SW 1271 (cell line): ENCODE data around the gene TAS2R31.
"Not testable (repeated sequence)": the region's sequence is repeated elsewhere in the genome, so short reads cannot be mapped to it uniquely, and the experiment has no call there.

Experiments
- DNase-seq, 2 experiments: peaks; one replicate each; lab custom pipeline; 2025; lab: John Stamatoyannopoulos, UW

Gene TAS2R31, protein sequence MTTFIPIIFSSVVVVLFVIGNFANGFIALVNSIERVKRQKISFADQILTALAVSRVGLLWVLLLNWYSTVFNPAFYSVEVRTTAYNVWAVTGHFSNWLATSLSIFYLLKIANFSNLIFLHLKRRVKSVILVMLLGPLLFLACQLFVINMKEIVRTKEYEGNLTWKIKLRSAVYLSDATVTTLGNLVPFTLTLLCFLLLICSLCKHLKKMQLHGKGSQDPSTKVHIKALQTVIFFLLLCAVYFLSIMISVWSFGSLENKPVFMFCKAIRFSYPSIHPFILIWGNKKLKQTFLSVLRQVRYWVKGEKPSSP

DNA sequence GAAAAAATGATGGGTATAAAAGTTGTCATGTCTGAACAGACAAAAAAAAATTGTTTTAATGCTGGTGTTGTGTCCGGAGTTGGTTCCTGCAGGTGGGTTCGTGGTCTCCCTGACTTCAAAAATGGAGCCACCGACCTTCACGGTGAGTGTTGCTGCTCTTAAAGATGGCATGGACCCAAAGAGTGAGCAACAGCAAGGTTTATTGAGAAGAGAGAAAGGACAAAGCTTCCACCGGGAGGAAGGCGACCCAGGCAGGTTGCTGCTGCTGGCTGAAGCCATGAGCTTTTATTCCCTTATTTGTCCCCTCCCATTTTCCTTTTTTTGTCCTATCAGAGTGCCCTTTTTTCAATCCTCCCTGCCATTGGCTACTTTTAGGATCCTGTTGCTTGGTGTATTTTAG, at the start of gene TAS2R31:
Gene TAS2R31 (minus strand): TSS at position 101 of the 400 bp plus-strand sequence. CDS start 72 bp downstream, at position 29.
- no peak for DNase-seq

DNA sequence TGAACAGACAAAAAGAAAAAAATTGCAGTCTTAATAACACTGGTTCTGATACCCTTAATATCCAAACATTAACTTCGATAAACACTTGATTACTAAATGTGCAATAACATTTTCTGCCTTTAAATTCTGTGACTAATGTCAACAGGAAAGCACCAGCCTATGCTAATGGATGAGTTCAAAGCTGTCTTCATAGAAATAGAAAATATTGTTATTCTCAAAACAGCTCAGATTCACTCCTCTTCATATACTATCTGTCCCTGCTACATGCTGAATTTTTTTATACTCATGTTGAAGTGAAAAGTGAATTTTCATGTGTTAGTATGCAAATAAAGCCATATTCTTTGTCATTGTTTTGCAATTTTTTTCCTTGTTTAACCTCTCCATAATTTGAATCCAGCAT, 47.0 kb upstream of the TAS2R31 start:
- no peak for DNase-seq

DNA sequence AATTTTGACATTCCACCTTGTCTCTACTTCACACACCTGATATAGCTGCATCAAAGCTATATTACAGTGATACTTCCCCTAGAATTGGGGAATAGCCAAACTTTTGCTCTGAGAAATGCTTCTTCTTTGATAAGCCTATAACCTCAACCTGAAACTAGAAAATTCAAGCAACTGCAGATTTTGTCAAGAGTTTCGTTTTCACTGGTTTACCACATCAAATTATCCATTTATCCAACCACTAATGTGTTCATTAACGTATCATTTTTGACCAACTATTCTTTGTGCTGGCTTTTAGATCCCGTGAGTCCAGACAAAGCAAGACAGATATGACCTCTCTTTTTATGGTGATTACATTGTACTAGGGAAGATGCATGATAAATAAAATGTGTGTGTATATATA, 44.4 kb upstream of the TAS2R31 start:
- no peak for DNase-seq

DNA sequence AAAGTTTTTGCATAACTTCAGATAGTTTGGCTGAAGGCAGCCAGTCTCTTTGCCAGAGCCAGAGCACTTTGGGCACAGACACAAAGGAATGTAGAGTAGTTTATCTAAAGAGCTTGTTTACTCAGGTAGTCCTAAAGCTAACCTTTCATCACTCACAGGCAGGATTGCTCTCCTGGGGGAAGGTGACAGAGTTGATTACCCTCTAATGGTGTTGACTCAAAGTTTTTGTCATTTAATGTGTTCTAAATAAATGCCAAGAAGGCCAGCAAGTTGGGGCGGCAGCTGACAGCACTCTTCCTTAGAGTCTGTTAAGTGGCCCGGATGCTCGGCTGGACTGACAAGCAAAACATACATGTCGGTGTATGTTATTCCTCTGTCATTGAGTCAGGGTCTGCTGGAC, 40.2 kb upstream of the TAS2R31 start:
- no peak for DNase-seq

DNA sequence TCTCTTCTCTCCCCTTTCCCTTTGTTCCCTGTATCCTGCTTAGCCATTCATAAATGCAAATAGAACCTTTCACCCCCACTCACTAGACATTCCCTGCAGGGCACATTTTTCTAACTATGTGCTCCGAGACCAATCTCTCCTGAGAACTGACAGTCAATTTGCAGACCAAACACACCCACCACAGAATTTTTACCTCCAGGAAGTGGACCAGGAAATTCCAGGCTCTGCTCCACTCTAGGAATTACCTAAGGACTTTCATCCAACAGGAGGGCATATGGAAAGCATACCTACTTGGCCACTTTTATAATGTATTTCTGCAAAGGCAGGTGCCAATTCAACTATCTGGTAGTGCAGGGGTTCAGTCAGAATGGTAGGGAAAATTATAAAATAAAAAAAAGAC, 39.8 kb upstream of the TAS2R31 start:
- DNase-seq: no peak

DNA sequence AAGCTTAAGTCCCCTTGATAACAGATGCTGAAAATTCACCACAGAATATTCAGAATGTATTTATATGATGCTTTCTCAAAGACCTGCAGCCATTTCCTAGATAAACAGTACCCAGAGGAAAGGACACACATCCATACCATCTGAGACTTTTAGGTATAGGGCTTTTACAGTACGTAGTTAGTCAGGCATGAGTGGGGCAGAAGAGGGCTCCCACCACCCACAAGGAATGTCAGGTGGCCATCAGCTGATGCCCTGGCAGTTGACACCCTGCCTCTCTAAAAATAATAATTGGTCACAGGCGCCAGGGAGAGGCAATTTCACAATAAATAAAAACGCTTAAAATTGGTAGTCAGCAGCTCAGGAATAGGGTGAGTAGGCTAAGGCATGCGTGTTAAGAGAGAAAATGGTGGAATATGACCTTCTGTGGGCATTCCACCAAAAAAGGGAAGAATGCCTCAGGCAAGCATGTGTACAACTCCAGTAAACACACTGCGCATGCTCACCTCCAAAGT, 38.7 kb upstream of the TAS2R31 start:
- no peak for DNase-seq

DNA sequence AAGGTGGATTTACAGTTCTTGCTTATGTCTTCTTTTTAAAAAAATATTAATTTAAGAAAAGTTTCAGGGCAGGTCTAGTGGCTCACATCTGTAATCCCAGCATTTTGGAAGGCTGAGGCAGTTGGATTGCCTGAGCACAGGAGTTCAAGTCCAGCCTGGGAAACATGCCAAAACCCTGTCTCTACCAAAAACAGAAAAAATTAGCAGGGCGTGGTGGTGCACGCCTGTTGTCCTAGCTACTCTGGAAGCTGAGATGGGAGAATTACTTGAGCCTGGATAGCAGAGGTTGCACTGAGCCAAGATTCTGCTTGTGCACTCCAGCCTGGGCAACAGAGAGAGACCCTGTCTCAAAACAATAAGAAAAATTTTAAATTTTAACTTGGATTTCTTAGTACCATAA, 36.3 kb upstream of the TAS2R31 start:
- no peak for DNase-seq

DNA sequence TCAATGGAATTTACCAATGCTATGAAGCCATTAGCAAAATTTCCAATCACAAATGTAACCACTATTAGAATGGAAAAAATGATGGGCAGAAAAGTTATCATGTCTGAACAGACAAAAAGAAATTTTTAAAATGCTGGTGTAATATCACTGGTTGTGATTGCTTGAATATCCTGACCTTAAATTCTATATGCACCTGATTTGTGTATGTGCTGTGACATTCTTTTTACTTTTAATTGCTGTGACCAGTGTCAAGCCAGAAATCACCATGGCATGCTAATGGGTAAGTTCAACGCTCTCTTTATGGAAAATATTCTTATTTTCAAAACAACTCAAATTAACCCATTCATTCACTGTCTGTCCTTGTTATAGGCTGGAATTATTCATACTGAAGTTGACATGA, 31.0 kb upstream of the TAS2R31 start, which contains the start of gene TAS2R46:
Gene TAS2R46 (minus strand): TSS at position 101 of the 400 bp plus-strand sequence. CDS start 0 bp downstream, at position 101.
- DNase-seq: not testable (repeated sequence)

DNA sequence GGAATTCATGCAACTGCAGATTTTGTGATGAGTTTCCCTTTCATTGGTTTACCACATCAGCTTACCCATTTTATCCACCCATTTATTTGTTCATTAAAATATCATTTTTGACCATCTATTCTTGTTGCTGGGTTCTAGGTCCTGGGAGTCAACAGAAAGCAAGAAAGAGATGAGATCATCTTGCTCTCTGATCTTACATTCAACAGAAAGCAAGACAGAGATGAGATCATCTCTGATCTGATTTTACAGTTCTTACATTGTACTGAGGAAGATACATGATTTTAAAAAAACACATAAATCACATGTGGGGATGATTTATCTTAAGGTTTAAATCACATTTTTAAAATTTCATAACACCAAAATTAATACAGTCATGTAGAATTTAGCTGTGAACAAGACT, 28.6 kb upstream of the TAS2R31 start:
- DNase-seq: no peak

DNA sequence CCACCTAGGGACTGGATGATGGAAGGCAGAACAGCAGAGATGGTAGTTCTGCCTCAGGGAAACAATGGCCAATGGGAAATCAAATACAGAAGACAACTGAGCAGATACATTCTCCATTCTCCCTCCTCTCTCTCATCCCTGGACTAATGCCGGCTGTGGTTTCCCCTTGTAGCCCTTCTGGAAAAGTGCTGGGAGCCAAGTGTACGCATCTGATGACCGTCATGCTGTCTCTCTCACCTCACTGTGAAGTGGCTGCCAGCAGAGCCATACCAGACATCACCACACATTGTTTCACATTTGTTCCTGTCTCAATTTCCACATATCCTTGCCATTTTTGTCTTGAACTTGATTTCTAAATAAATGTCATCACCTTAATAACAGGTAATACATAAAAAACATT, 27.8 kb upstream of the TAS2R31 start:
- DNase-seq: no peak

DNA sequence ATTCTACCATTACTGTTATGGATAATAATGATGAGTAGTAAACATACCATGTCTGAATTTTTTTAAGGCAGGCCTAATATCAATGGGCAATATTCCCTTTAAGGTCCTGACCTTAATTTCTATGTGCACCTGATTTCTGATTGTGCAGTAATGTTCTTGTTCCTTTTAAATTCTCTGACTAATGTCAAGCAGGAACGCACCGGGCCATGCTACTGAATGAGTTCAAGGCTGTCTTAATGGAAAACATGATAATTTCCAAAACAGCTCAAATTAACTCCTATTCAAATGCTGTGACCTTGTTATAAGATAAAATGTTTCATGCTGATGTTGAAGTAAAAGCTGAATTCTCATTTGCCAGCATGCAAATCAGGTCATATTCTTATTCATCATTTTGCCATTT, 24.1 kb upstream of the TAS2R31 start:
- no peak for DNase-seq

DNA sequence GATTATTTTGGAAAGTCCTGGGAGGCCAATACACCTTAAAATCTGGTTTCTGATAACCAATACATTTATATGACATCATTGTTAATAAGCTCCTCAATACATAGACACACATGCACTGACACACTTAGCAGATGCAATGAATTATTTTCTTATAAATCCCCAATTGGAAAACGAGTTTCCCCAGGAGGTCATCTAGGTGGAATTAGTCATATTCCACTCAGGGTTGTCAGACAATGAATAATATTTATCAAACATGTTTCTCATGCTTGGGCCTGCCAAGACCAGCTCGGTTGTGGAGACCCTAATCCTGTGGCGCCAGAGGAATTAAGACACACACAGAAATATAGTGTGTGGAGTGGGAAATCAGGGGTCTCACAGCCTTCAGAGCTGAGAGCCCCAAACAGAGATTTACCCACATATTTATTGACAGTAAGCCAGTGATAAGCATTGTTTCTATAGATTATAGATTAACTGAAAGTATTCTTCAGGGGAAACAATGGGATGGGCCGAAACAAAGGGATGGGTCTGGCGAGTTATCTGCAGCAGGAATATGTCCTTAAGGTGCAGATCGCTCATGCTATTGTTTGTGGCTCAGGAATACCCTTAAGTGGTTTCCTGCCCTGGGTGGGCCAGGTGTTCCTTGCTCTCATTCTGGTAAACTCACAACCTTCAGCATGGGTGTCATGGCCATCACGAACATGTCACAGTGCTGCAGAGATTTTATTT, 18.8 kb upstream of the TAS2R31 start:
- not testable (repeated sequence) for DNase-seq

DNA sequence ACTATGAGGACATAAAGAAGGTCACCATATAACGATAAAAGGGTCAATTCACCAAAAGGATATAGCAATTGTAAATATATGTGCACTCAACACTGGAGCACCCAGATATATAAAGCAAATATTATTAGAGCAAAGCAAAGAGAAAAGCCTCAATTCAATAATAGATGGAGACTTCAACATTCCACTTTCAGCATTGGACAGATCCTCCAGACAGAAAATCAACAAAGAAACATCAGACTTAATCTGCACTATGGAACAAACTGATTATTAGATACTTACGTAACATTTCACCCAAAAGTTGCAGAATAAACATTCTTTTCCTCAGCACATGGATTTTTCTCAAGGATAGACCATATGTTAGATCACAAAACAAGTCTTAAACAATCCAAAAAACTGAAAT, 10.2 kb upstream of the TAS2R31 start:
- not testable (repeated sequence) for DNase-seq

DNA sequence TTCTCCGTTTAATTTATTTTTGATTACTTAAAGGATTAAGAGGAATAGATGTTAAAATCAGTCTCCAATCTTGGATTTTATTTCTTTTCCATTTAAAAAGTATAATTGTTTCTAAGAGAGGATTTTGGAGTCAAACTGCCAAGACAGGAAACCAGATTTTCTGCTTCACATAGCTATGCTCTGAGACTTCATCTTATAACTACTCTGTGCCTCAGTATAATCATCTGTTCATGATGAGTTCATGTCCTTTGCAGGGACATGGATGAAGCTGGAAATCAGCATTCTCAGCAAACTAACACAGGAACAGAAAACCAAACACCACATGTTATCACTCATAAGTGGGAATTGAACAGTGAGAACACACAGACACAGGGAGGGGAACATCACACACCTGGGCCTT, 9.0 kb upstream of the TAS2R31 start:
- DNase-seq: no peak

DNA sequence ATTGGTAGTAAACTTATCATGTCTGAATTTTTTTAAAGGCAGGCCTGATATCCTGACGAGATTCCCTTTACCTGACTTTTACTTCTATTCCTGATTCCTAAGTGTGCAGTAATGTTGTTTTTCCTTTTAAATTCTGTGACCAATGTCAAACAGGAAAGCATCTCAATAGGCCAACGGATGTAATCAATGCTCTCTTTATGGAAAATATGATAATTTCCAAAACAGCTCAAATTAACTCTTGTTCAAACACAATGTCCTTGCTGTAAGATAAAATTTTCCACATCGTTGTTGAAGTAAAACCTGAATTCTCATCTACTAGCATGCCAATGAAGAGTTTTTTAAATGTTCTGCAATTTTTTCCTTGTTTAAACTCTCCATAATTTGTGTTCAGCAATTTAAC, 8.0 kb upstream of the TAS2R31 start:
- DNase-seq: no peak

DNA sequence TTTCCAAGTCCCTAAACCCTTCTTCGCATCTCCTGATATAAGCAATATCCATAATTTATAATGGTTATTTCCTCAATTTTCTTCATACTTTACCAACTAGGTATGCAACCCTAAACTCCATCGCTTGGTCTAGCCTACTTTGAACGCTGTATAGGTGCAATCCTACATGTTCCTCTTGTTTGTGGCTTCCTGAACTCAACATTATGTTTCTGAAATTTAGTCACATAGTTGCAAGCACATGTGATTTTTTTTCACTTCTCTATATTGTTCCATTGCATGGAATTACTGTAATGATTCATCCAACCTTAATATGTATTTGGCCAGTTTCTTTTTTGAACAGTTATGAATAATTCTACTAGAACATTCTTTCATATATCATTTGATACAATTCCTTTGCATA, 2.8 kb upstream of the TAS2R31 start:
- not testable (repeated sequence) for DNase-seq

DNA sequence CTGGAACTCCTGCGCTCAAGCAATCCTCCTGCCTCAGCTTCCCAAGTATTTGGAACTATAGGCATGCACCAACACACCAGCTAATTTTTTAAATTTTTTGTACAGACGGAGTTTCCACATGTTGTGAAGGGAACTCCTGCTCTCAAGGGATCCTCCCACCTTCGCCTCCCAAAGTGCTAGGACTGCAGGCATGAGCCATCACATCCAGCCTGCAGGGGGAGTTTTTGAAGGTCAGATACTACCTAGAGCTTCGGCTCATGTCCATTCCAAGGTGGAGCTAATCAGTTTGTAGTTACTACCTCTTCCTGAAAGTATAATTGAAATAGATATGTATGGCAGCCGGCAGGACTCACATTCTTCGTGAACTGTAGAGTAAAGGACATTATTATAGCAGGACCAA, 5.1 kb downstream of the TAS2R31 start:
- DNase-seq: no peak

DNA sequence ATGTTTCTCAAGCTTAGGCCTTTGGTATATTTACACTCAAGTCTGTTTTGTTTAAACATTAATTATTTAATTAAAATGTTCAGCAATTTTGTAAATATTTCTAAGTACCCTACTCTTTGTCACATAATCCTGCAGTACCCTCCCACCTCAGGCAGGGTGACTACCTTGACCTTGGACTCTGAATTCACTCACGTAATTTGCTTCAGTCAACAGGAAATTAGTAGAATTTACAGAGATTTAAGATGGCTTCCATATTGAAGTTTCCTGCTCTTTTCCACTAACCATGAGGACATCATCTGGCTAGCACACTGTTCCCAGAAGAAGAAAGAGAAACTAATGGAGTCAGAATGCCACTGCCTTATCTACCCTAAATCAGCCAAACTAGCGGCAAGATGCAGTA, 7.8 kb downstream of the TAS2R31 start:
- DNase-seq: no peak

DNA sequence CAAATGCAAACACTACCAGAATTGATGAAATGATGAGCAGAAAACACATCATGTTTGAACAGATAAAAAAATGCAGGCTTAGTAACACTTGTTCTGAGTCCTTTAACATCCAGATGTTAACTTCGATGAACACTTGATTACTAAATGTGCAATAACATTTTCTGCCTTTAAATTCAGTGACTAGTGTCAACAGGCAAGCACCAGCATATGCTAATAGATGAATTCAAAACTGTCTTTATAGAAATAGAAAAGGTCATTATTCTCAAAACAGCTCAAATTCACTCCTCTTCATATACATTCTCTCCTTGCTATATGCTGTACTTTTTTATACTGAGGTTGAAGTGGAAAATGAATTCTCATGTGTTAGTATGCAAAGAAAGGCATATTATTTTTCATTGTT, 8.7 kb downstream of the TAS2R31 start, which contains the start of gene TAS2R19:
Gene TAS2R19 (minus strand): TSS at position 101 of the 400 bp plus-strand sequence. CDS start 49 bp downstream, at position 52.
- no peak for DNase-seq

DNA sequence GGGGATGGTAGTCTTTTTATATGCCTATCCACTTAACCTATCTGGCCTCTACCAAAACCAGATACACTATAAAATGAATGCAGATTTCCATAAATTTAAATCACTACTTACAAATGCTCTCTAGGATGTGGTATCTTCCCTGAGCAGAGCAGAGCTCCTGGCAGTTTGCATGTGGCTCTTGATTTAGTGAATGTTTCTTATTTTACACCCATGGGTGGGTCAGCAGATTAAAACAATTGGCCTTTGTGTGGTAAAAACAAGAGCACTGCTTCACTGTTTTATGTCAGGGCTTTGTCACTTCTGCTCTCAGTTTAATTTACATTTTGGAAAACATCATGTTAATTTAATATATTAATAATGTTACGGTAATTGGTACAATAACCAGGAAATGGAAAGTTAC, 14.3 kb downstream of the TAS2R31 start:
- DNase-seq: no peak

DNA sequence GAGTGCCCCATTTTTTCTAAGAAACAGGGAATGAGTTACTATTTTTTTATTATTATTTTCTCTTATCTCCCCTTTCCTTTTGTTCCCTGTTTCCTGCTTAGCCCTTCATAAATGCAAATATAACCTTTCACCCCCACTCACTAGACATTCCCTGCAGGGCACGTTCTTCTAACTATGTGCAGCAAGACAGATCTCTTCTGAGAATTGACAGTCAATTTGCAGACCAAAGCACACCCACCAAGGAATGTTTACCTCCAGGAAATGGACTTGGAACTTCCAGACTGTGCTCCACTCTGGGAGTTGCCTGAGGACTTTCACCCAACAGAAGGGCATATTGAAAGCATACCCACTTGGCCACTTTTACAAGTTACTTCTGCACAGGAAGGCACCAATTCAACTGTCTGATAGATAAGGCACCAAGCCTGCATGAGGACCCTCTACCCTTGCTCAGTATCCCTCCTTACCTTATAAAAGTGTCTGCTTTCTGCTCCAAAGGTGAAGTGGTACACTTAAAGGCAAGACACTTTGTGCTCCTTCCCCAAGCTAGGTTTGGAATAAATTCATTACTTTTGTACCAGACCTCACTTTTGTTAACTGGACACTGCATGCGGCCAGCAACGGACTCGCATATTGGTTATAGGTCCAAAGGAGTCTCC, 15.3 kb downstream of the TAS2R31 start:
- DNase-seq: no peak

DNA sequence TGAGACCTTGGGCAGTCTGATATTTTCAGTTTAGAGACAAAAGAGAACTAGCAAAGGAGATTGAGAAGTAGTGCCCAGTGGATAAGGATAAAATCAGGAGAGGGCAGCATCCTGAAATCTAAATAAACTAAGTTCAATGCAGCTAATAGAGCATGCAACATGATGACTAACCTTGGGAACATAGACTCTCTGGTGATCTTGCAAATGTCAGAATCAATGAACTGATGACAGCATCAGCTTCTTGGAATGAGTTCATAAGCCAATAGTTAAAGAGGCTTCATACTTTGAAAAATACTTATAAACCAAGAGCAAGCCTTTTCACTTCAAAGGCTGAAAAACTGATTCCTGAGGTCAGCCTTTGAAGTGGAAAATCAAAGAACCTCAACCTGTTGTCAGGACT, 17.0 kb downstream of the TAS2R31 start:
- DNase-seq: no peak

DNA sequence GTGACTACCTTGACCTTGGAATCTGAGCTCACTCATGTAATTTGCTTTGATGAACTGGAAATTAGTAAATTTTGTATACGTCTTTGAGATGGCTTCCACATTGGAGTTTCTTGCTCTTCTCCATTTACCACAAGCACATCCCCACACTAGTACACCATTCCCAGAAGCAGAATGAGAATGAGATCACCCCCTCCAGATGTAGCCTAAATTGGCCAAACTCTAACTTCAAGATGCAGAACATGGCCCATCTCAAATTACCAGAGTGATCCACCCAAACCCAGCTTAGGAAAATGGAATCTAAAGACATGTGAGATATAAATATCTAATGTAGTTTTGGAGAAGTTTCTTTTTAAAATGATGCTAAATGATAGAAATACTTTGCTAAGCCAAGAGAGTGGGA, 23.6 kb downstream of the TAS2R31 start:
- no peak for DNase-seq
